Skin epidermis (tissue), 12 donors: ENCODE measurements around the gene ZBTB32.

Source experiments
- H3K27ac ChIP-seq, 21 experiments: fragments of 200-600 bp; sonication (generic) in 11 of 21; one replicate each; pipeline ENCODE4 v1.5.0; 2020; ENCODE audit warnings: mild to moderate bottlenecking in 3 of 21, inconsistent platforms in 2 of 21, moderate library complexity in 2 of 21
- H3K4me3 ChIP-seq, 7 experiments: fragments of 200-600 bp; sonication (generic) in 2 of 7; one replicate each; pipeline ENCODE4 v1.5.0; 2020; ENCODE audit warnings: inconsistent platforms in 2 of 7, mild to moderate bottlenecking in 2 of 7, moderate library complexity in 1 of 7

Gene ZBTB32

DNA sequence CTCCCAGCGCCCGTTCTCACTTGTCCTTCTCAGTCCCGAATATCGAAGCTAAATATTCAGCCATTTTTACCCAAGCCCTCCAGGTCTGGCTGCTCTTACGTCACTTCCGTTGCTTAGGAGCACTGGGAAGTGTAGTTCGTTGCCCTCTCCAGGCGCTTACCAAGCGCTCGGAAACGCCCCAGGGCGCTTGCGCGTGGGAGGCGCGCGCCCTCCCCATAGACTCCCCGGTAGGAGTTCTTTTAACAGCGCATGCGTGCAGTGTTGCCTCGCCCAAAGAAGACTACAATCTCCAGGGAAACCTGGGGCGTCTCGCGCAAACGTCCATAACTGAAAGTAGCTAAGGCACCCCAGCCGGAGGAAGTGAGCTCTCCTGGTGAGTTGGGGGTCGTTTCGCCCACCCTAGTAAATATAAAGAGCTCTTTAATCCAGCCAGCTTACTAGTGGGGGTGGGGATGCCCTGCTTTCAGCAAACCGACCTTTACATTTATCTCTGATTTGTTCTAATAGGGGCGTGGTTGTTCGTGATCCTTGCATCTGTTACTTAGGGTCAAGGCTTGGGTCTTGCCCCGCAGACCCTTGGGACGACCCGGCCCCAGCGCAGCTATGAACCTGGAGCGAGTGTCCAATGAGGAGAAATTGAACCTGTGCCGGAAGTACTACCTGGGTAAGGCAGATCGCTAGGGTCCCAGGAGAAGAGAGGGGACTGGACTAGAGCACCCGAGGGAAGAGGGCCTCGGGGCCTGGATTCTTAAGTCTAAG lies 41.1 kb downstream of the ZBTB32 start, which contains the start of the genes PSENEN and U2AF1L4:
Gene PSENEN, plus strand, starts transcription at position 324 of the 759 bp plus-strand sequence. Its CDS starts 280 bp downstream, at position 604.
Gene U2AF1L4, minus strand, starts transcription at position 91 of the 759 bp plus-strand sequence. Its CDS starts 27 bp downstream, at position 64.
- H3K4me3 ChIP-seq = peak within 1 kb of the TSS; percentile 58 to 97 (median 87)

DNA sequence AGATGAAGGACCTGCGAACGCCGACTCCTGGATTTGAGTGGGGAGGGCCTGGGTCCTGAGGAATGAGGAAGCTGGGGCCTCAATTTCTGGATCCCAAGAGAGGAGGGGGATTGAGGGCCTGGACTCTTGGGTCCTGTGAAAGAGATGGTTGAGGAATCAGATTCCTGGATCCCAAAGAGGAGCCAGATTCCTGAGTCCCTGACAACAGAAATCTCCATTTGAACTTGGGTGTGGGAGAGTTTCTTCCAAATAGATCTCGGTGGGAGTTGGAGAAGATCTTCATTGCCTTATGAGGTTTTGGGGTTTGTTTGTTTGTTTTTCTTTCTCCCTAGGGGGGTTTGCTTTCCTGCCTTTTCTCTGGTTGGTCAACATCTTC lies 41.7 kb downstream of the ZBTB32 start:
- H3K4me3 ChIP-seq = peak overlapping the region; percentile 58 to 97 (median 87)
- peak overlapping the region in 20 of 21 experiments; percentile 75 to 100 (median 100) for H3K27ac ChIP-seq

More for the DNA sequence above, 41.1 kb downstream of the ZBTB32 start, which contains the start of the genes PSENEN and U2AF1L4:
- H3K27ac ChIP-seq = peak within 1 kb of the TSS; percentile 91 to 100 (median 100)

DNA sequence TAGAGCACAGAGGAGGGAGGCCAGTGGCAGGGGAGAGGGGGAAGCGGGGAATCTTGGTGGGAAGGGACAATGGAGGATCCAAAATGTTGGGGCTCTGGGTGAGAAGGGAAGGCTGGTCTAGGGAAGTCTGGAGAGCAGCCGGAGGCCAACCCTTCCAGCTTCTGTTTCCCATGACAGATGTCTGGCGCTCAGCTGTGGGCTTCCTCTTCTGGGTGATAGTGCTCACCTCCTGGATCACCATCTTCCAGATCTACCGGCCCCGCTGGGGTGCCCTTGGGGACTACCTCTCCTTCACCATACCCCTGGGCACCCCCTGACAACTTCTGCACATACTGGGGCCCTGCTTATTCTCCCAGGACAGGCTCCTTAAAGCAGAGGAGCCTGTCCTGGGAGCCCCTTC lies 42.2 kb downstream of the ZBTB32 start:
- H3K4me3 ChIP-seq = peak overlapping the region in 3 of 7 experiments; percentile 62 to 92 (median 87)

DNA sequence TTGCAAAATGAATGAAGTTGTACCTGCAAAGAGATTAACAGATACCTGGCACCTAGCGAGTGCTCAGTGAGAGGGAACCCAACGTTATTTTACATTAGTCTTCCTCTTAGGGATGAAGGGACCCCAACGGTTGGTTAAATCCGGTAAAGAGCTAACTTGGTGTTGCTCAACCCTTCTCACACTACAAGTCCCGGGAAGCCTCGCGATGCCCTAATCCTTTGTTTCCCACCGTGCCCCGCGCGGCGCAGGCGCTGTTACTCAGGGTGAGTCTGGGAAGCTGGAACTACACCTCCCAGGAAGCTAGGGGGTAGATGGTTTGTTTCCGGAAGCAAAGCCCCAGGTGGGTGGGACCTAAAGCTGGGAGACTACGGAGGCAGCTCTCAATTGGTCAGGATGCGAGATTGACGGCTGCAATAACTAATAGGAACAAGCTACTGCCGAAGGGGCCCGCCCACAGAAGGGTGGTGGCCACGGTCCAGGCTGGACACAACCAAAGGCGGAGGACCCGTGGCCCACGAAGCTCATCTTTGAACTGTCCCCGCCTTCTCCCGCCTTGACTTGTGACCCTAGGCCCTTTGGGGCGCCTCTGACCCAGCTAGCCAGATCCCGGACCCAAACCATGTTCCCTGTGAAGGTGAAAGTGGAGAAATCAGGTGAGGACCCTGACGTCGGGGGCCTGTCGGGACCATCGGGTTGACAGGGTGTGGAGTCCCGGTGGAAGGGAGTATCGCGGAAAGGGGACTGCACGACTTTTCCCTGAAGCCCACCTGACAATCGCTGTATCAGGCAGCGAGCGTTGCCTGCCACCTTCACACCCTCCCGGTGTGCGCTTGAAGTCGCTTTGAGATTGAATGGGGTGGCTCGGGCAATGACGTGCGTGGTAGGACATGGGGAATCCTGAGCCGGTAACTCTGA lies 44.0 kb downstream of the ZBTB32 start, which contains the start of gene LIN37:
Gene LIN37, plus strand, starts transcription at position 471 of the 915 bp plus-strand sequence. Its CDS starts 149 bp downstream, at position 620.
- H3K27ac ChIP-seq = peak within 1 kb of the TSS; percentile 10 to 92 (median 84)
- peak within 1 kb of the TSS; percentile 64 to 94 (median 79) for H3K4me3 ChIP-seq

More for the DNA sequence above, 42.2 kb downstream of the ZBTB32 start:
- H3K27ac ChIP-seq = peak overlapping the region in 10 of 21 experiments; percentile 98 to 100 (median 100)

DNA sequence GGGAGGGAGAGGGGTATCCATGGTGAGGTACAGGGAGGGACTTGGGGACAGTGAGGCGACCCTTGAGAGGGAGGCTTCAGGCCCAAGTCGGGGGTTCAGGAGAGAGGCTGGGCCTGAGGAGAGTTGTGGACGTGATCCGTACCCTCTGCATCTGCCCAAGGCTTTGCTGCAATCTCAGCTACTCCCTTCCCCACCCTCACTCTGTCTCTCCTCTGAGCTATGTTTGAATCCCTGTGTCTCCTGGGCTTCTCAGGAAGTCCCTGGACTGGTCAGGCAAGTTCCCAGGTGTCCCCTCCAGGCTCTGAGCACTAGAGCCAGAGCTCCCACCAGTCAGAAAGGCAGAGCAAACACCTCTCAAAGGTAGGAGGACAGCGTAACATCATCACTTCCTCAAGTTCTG lies 45.8 kb downstream of the ZBTB32 start:
- no peak overlapping the region for H3K4me3 ChIP-seq
- peak overlapping the region in 2 of 21 experiments; percentile 25 to 87 for H3K27ac ChIP-seq

DNA sequence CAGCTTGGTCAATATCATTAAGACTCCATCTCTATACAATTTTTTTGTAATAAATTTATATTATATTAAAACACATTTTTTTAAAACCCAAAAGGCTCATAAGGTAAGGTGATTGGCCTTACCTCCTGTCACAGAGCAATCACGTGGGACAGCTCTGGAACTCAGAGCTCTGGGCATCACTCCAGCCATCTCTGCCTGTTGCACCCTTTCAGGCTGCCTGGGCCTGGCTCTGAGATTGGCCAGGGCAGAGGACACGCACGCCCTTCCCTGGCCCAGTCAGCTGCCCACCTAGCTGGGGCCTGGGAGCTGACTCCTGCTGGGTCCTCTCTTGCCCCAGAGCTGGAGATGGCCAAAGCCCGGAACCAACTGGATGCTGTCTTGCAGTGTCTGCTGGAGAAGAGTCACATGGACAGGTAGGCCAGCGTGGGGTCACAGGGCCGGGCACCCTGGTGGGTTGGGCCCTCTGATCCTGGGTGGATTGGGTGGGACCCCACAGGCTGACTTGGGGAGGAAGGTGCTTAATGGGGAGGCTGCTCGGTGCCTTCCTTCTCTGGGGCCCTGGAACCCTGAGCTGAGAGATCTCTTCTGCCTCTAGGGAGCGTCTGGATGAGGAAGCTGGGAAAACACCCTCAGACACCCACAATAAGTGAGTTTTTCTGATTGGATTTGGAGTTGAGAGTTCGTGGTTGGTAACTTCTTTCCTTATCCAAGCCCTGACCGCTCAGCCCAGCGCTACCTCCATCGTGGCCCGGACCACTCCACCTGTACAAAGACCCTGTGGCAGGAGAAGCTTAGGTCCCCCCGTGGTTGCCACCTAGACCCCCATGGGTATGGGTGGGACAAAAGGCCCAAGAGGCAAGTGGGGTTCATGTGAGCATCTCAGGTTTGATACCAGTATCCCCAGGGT lies 47.7 kb downstream of the ZBTB32 start:
- no peak overlapping the region for H3K27ac ChIP-seq
- H3K4me3 ChIP-seq = no peak overlapping the region

DNA sequence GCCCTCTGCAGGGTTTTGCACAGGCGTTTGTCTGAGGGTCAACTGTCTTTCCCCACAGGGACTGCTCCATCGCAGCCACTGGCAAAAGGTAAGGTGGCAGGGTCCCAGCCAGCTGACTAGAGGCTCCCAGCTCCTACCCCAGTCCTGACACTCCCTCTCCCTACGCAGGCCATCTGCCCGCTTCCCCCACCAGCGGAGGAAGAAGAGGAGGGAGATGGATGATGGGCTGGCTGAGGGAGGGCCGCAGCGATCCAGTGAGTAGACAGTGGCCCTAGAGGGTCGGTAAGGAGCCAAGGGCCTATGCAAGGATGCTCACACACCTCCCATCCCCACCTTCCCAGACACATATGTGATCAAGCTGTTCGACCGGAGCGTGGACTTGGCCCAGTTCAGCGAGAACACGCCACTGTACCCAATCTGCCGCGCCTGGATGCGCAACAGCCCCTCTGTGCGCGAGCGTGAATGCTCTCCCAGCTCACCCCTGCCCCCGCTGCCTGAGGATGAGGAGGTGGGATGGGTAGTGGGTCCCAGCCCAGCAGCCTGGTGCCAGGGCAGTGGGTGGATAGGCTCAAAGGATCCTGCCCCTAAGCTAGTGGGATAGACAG lies 48.5 kb downstream of the ZBTB32 start:
- no peak overlapping the region for H3K27ac ChIP-seq

DNA sequence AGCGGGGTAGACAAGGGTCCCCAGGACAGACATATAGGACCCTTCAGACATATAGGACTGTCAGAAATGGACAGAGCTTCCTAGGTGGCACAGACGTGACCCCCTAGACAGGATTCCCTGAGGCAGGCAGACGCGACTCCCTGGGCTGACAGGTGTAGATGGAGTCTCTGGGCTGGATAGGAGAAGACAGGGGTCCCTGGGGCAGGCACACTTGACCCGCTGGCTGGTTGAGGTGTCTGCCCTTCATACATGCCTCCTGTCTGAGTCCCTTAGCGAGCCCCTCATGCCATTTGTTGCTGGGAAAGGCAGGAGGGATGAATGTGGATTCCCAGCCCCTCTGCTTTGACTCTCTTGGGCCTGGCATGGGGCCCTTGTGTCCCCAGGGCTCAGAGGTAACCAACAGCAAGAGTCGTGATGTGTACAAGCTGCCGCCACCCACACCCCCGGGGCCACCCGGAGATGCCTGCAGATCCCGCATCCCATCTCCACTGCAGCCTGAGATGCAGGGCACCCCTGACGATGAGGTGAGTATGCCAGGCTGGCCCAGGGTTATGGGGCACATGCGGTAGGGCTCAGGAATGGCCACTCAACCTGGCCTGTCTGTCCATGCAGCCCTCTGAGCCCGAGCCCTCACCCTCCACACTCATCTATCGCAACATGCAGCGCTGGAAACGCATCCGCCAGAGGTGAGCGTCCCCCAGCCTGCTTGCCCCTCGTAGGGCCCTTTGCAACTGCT lies 49.4 kb downstream of the ZBTB32 start:
- H3K4me3 ChIP-seq = no peak overlapping the region
- no peak overlapping the region for H3K27ac ChIP-seq

More for the DNA sequence above, 48.5 kb downstream of the ZBTB32 start:
- H3K4me3 ChIP-seq = no peak overlapping the region

DNA sequence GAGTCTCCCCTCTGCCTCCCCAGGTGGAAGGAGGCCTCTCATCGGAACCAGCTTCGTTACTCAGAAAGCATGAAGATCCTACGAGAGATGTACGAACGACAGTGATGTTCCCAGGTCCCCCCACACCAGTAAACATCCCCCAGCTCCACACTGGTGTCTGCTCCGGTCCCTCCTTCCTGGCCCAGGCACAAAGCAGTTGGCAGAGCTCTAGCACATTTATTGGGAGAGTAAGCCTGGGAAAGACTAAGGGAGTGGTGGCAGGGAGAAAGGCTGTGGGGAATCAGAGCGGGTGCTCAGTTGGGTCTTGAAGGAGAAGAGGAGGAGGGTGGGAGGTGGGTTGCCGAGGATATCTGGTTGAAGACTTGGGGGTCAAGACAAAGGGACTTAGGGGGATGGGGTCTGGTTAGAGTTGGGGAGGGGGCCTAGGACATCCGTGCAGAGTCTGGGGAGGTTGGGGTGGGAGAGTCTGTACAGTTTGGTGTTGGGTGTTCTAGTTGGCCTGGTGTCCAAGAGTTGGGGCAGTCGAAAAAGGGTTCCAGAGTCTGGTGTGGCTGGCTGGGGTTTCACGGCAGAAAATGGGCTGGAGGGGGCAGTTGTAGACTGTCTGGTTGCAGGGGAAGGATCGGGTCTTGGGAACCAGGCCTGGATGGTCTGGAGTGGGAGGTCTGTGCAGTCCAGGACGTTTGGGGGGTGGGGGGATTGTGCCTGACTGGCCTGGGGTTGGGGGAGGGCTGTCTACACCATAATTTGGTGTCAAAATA lies 50.2 kb downstream of the ZBTB32 start:
- H3K27ac ChIP-seq = peak overlapping the region in 11 of 21 experiments; percentile 48 to 97 (median 76)

DNA sequence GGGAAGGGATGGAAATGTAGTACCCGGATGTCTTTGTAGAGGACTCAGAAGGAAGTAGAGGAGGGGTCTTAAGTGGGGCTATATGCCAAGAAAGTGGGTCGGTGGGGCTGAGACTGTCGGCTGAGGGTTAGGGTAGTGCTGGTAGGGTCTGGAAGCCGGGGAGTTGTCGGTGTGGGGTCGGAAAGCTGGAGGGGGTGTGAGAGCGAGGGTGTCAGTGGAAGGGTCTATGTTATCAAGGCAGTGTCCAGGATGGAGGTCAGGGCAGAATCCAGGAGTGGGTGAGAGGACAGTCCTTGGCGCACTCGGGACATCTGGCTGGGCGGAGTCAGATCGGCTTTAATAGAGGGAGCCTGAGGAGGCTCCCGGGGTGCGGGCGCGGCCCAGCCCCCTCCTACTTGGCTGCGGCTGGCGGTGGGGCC lies 50.8 kb downstream of the ZBTB32 start:
- peak overlapping the region; percentile 7 to 76 (median 17) for H3K4me3 ChIP-seq
- peak overlapping the region in 16 of 21 experiments; percentile 5 to 97 (median 75) for H3K27ac ChIP-seq

More for the DNA sequence above, 50.2 kb downstream of the ZBTB32 start:
- H3K4me3 ChIP-seq = no peak overlapping the region

DNA sequence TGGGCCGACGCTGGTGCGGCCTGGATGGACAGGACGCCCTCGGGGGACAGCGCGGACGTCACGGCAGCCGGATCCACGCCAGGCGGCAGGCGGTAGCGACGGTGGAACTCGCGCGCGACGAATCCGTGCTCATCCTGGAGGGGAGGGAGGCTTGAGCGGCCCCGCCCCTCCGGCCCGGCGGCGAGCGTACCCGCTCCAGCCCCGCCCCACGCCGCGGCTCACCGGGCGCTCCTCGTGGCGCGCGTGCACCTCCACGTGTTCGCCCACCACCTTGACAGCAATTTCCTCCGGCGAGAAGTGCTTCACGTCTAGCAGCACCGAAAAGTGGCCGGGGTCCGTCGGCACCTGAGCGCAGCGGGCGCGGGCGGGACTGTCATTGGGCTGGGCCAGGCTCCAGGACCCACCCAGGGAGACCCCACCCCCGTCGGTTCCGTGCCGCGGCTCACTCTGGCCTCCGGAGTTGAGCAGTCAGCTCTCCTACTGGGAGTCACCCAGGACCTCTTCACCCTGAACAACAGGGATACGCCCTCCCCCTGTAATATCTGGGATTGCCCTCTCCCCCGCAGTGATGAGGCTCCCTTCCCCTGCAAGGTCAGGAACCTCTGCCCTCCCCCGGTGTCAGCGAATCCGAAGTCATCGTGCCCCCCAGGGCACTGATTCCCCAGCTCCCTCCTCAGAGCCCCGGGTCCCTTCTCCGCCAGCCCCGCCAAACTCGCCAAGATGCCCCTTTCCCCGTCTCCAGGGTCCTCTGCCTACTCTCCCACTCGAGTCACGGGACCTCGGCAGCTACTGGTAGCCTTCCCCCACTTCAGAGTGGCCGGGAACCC lies 51.4 kb downstream of the ZBTB32 start:
- Histone ChIP-seq H3K27ac (peak overlapping the region in 19 of 21 experiments; percentile 0 to 97 (median 75)), H3K4me3 (peak overlapping the region; percentile 7 to 76 (median 17))

DNA sequence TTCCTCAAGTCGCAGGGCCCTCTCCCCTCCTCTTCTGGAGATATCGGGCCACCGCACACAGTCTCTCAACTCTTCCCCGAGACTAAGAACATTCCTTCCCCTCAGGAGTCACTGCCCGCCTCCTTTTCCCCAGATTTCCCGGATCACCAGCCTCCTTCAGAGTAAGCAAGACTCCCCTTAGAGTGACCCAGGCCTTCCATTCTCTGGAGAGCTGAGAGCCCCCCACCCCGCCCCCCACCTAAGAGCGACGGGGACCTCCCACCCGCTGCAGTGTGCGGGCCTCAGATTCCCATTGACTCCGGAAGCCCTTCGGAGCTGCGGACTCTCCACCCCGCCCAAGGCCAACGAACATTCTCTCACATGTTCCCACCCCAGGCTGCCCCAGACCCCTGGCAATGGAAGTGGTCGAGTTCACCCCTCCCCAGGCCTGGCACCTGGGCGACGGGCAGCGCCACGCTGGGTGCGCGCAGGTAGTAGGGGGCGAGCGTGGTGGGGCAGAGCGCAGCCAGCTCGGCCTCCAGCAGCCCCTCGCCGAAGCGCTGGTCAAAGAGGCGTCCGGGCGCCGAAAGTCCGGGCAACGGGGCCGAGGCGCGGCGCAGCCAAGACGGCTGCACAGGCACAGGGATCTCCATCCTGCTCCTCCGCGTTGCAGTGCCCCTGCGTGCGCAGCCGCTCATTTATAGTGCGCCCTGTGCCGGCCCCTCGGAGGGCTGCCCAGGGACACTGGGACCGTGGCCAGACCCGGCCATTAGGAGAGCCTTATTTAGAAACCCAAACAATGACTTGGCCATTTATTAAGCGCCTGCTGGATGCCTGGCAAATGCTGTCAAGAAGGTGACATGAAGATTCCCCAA lies 52.2 kb downstream of the ZBTB32 start, which contains the start of gene HSPB6:
Gene HSPB6, minus strand, starts transcription at position 653 of the 854 bp plus-strand sequence. Its CDS starts 21 bp downstream, at position 632.
- peak within 1 kb of the TSS; percentile 5 to 97 (median 76) for H3K27ac ChIP-seq
- peak within 1 kb of the TSS; percentile 60 to 99 (median 78) for H3K4me3 ChIP-seq

DNA sequence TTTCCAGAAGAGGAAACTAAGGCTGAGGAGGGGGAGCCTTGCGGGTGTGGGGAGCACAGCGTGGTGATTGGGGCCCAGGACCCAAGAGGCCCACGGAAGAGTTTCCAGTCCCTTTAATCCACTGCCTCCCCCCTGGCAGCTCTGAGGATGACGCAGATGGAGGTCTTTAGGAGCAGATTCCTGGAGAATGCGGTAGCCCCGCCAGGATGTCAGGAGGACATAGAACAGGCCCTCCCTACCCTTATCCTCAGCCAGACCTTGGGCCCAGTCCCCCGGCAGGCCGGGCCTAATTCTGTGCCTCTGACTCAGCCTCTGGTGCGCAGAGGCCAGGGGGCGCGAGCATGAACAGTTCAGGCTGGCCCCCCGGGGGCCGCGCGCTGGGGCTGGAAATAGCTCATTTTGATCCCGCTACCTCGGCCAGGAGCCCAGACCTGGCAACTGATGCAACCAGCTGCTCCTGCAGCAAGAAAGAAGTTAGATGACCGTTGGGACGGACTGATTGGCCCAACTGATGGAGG lies 52.9 kb downstream of the ZBTB32 start:
- H3K4me3 ChIP-seq = peak overlapping the region; percentile 60 to 99 (median 78)
- H3K27ac ChIP-seq = peak overlapping the region; percentile 5 to 97 (median 76)

DNA sequence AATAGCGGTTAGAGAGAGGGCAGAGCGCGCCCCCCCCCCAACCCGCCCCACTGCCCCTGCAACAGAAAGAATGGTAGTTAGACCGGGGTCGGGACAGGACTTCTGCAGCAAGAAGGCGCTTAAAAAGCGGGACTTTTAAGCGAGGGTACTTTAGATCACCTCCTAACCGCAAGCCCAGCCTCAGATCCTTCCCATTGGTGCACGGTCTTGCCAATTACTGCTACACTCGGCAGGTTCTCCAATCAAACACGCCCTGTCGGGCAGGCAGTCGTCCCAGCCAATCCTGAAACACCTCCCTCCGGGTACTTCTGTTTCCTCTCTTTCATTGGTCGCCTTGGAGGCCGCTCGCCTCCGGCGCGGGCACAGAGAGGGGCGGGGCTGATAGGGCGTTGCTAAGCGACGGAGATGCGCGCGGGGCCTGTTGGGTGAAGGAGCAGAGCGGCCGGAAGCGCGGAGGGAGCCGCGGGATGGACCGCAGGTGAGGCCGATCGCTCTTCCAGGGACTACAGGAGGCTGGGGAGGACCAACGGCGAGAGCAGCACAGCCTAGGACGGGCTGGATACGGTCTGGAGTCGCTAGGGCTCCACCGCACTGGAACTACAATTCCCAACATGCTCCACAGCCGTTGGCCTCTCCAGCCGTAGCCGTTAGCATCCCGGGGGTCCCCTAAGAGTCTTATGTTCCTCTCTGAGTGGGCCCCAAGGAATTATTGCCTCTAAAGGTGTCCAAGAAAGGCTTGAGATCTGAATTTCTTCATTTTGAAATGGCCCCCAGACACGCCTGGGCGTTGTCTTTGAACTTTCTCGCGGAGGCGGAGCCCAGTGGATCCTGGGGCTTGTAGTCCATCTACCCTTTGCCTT lies 53.6 kb downstream of the ZBTB32 start, which contains the start of gene PROSER3:
Gene PROSER3, plus strand, starts transcription at position 428 of the 860 bp plus-strand sequence. Its CDS starts 40 bp downstream, at position 468.
- H3K27ac ChIP-seq = peak within 1 kb of the TSS; percentile 63 to 97 (median 92)
- H3K4me3 ChIP-seq = peak within 1 kb of the TSS; percentile 60 to 99 (median 78)
